HG02610 (cell line): ENCODE results near the gene RFNG.
A peak's percentile ranks its signal among the peaks of the same experiment; 100 is the strongest.

Source experiments
- ATAC-seq: cut with Tn5 transposase; IDR thresholded peaks from one replicate; pipeline ENCODE4 v1.9.1; 2021; ENCODE audit warnings: mild to moderate bottlenecking, moderate library complexity; ENCODE audit not compliant: unreplicated experiment

RFNG gene, protein sequence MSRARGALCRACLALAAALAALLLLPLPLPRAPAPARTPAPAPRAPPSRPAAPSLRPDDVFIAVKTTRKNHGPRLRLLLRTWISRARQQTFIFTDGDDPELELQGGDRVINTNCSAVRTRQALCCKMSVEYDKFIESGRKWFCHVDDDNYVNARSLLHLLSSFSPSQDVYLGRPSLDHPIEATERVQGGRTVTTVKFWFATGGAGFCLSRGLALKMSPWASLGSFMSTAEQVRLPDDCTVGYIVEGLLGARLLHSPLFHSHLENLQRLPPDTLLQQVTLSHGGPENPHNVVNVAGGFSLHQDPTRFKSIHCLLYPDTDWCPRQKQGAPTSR

DNA sequence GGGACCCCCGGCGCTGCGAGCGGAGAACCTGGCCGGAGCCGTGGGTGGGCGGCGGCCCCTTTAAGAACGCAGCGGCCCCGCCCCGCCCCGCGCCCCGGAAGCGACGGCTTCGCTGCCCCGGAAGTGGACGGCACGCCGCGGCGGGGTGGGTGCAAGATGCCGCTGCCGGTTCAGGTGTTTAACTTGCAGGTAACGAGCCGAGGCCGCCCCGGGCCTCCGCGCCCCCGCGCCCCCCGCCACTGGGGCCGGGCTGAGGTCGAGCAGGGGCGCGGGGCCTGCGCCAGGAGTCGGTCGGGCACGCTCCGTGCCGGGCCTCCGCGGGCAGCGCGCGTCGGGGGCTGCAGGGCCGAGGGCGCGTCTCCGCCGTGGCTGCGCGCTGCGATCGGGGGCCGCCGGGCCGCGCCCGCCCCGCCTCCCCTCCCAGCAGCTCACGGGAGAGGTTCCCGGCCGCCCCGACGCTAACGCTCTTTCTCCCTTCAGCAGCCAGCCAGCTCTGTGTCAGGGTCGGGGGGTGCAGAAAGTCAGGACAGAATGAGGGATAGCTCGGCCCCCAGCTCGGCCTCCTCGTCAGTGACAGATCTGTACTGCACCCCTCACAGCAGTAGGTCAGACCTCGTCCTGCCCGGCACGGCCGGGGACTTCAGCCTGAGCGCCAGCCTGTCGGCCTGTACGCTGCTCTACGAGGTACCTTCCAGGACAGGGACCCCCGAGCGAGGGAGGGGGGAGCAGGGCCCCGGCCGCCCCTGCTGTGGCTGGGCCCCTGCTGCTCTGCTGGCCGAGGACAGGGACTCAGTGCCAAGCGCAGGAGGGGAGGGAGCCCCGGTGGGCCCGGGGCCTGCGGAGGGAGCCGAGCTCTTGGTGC, at the start of gene RFNG, which contains the start of gene GPS1:
RFNG (minus strand) TSS at position 36 of the 862 bp plus-strand sequence. CDS start 45 bp downstream, outside the sequence.
GPS1 (plus strand) TSS at position 123 of the 862 bp plus-strand sequence; CDS start at position 157, 34 bp downstream.
- ATAC-seq: peak; percentile 47

DNA sequence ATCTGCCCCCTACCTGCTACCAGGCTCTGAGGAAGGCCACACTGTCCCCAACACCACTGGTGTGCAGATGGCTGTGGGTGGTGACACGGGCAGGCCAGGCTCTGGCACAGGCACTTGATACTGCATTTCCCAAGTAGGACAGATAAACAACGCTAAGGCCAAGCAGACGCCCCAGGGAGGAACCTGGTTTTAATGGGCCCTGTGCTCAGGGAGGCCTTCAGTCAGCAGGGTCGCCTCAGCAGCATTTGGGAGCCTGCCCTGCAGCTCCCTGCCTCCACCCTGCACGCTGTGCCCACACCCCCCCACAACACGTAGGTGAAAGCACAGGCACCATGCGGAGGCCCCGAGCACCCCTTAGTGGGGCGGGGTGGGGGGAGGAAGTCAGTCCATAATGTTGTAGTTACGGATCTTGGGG, 49.7 kb upstream of the RFNG start:
- ATAC-seq: no peak

DNA sequence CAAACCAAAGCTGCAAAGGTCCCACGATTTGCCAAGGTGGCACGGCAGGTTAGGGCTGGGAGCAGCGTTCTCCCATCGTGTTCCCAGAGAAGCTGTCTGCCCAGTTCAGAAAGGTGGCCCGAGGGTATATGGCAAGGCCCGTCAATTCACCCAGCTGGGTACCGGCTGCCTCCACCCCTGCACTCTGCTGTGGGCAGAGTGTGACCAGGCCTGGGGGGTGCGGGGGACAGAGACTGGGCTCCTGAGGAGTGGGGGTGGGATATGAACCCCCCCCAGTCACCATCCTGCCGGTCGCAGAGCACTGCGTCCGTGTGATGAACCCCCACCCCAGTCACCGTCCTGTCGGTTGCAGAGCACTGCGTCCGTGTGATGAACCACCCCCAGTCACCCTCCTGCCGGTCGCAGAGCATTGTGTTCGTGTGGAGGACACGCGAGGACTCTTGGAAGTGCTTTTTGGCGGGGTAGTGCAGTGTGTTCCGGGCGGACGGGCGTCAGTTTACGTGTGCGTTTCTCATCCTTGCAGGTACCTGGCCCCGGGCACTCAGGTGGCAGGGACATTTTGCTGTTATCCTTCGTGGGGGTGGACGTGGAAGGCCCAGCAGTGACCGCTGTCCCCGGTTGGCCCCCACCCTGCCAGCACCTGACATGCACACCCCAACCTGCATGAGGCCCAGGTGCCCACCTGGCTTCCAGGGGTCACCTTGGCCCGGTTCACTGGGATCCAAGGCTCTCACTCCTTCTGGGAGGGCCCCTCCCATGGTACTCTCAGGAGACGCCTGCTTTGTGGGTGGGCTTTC, 49.1 kb upstream of the RFNG start:
- no peak for ATAC-seq

DNA sequence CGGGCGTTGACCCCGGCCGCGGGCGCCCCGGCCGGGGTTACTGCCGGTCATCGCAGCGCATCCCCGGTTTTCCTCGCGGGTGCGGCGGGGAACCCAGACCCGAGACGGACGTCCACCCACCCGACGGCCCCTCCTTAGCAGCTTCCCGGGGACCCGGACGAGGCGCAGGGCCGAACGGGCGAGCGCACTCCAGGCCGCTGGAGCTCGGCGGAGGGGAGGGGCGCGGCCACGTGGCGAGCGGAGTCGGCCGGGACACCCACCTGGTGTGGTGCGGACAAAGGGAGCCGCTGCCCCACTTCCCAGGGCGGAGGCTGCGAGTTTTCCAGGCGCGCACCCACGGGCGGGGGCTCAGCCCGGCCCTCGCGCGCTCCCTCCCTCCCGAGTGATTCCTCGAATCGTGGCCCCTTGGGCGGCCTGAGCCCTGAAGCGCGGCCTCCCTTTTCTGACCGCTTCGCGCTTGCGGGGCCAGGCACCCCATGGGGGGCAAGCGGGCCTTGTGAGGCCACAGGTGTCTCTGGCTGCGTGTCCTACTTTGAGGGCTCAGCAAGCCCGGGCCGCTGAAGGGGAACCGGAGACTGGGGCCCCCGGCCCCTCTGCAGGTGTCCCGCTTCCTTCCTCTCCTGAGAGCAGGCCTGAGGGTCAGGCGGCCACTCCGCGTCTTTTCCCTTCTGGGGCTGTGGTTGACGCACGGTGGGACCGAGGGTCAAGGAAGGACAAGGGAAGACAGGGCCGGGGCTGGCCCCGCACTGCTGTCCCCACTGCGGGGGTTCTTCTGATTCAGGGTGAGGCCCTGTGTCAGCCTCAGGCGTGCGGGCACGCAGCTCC, 47.5 kb upstream of the RFNG start:
- ATAC-seq: peak; percentile 13

DNA sequence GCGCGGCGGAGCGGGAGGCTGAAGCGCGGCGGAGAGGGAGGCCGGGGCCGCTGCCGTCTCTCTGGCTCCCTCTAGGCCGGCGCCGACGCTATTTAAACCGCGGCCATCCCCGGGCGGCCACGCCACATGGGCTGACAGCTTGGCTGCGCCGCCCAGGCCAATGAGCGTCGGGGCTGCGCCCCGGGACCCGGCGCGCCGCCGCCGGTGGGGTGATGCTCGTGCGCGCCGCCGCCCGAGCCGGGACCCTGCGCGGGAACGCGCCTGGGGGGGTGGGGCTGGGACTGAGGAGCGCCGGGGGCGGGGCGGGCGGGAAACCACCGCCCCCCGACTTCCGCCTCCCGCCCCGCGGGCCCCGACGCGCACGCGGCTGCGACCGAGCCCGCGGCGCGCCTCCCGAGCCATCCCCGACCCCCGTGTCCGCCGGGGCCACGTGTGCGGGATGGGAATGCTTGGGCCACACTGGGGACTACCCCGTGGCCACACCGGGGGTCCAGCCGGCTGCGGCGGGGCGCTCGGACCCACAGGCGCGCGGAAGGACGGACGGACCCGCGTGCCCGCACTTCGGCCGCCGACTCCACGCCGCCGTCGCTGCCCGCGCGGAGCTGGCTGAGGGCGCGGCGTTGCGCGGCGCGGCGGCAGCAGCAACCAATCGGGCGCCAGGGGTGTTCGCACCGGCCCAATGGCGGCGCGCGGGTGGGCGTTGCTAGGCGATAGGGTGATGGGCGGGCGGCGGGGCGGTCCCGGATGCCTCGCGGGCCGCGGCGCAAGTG, 46.7 kb upstream of the RFNG start, which contains the start of gene FASN:
FASN (minus strand) TSS at position 68 of the 770 bp plus-strand sequence. CDS start 1,791 bp downstream, outside the sequence.
- ATAC-seq: peak; percentile 69

DNA sequence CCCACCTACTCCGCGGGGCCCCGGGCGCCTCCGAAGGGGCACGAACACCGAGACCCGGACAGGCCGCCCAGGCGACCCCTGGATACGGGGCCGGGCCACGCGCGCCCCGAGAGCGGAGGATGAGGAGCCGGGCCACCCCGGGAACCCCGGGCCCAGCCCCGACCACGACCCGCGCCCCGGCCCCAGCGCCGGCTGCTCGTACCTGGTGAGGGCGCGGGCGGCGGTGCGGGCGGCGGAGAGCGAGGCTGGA, 46.2 kb upstream of the RFNG start:
- no peak for ATAC-seq

DNA sequence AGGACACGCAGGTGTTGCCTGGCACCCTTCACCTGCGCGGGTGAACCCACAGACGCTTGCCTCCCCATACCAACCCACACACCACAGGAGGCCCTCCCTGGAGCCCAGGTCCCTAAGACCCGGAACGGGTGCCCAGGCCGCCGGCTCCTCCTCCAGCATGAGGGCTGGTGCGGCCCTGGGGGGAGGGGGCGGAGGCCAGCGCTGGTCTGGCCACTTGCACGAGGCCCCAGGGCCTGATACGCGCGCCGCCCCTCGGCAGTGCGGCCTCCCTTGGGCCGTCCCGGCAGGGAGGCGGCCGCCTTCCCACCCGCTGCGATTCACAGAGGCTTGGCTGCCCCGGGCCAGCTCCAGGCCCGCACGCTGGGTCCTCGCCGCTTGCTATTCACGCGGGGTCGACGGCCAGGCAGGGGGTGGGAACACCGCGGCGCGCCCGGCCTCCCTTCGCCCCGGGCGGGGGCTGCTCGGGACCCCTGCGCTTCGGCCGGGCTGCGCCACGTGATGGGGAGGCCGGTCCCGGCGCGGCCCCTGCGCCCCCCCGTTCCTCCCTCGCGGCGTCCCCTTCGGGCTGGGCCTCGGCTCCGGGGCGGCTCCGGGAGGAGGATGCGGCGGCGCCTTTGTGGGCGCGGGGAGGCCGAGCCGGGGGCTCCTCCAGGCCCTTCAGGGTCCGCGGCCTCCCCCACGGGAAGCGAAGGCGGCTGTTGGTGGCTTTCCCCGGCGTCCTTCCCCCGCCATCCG, 45.7 kb upstream of the RFNG start:
- no peak for ATAC-seq

DNA sequence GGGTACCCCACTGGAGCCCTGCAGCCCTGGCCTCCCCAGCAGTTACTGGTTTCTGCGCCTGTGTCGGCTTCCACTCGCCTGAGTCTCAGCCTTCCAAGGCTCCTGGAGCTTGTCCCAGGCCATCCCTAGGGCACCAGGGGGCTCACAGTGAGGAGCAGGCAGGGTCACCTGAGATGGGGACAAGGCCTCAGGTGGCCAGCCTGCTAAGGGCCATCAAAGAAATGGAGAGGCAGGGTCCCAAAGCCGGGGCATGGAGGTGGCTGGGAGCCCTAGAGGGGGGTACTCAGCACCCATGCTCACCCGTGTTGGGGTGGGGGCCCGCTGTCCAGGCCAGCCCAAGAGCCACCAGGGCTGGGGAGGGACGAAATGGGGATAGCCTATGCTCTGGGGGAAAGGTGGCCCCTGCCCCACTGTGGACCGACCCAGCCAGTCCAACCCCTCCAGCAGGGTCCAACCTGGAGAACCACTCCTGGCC, 45.1 kb upstream of the RFNG start:
- ATAC-seq: no peak

DNA sequence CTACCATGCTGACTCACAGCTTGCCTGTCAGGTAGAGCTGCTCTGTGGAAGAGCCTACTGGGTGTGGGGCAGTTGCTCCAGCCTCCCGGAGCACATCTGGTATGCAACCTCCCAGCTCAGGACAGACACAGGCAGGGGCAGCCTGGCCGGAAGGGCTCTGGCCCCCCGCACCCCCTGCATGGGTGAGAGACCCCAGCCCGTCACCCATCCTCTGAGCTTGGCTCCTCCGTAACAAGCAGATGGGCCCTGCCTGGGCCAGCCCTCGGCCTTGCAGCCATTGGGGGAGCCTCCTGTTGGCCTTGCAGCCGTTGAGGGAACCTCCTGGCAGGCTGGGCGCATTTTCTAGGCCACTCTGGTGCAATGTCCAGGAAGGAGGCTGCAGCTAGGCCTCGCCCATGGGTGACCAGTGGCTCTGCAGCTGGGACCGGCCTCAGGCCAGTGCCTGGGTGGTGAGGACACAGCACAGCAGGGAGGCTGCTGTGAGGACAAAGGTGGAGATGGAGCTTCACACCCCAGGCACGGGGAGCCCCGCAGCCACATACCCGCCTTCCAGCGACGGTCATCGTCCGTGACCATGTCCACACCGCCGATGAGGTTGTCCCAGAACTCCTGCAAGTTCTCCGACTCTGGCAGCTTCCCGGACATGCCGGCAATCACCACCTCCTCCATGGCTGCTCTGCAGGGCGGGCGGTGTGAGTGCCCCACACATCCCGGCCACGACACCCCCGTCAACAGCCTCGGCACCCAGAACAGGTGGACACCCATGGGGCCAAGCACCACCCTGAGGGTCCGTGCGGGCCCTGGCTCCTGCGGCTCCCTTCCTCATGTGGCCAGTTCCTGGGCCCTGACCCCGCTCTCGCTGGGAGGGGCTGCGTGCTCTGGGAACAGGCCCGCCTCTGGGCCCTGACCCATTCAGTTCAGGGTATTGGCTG, 44.4 kb upstream of the RFNG start:
- ATAC-seq: no peak

DNA sequence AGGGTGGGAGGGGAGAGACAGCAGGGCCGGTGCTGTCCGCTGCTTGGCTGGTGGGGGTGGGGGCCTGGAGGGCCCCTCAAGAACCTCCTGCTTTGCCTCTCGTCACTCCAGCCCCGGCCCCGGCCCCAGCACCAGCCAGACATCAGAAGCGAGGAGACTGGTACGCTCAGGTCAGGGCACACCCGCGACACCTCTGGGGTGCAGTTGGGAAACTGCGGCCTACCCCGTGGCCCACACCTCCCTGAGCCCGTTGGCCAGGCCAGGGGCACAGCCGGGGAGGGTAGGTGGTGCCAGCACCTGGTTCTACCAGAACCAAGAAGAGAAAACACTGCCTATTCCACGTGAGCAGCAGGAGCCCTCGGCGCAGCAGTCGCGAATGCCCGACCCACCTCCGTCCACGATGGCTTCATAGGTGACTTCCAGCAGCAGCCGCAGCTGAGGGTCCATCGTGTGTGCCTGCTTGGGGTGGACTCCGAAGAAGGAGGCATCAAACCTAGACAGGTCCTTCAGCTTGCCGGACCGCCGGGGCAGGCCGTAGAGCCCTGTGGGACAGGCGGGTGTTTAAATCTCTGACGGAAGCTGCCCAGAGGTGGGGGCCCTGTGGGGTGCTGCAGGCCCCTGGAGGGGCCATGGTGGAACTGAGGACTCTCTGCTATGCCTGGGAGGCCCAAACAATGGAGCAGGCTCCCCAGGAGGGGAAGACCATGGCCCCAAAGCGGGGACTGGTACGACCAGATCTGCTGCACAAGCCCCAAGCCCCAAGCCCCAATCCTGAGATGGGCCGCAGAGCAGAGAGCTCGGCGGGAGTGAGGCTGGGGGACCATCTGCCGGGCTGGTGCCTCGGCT, 43.5 kb upstream of the RFNG start:
- no peak for ATAC-seq

DNA sequence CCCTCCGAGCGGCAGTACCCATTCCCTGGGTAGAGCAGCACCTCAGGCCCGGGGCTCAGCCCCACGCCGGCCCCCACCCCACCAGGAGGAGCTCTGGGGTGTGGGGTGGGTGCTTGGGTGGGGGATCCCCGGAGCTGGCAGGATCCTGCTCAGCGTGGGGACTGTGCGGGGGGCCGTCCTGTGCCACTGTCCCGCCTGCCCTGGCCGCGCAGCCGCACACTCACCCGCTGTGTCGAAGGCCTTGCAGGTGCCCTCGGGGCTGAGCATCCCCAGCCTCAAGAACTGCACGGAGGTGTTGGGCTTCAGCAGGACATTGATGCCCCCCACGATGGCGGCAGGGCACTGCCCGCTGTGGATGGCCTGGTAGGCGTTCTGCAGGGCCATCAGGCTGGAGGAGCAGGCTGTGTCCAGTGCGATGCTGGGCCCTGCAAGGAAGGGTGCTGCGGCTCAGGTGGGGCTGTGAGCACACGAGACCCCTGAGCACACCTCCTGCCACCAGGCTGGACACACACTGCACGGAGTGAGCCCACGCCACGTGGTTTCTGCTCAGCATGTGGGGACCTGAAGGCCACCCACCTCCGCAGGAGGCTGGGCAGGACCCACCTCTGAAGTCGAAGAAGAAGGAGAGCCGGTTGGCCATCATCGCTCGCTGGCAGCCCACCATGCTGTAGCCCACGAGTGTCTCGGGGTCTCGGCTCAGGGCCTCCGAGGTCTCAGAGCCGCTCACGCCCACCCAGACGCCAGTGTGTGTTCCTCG, 41.6 kb upstream of the RFNG start:
- no peak for ATAC-seq

DNA sequence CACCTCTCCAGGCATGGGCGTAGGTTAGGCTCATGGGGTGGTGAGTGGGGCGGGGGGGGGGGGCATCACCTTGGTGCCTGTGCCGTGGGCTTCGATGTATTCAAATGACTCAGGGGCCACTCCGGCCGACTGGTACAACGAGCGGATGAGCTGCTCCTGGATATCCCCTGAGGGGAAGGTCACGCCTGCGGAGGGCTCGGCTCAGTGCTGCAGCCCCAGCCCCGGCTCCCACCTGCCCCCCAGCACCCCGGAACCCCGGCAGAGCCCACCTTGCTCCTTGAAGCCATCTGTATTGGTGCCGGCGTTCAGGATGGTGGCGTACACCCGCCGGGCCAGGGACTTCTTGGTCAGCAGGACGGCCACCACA, 41.0 kb upstream of the RFNG start:
- no peak for ATAC-seq

DNA sequence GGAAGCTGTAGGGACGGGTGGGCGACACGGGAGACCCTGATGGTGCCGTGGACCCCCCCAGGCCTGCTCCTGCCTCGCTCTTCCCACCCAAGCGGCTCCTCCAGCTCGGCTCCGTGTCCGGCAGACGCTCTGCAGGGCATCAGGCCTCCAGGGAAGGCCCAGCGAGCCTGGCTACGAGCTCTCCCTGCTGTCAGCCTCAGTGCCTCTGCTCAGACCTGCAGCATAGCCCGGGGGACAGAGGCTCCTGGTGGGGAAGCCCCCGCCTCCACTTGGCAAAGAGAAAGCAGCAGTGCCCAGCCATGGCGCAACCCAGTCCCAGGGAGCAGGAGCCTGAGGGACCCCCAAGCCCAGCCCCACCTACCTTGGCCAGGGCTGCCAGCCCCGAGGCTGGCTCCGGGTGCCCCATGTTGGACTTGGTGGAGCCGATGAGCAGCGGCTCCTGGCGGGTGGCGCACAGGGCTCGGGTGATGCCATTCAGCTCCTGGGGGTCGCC, 40.5 kb upstream of the RFNG start:
- ATAC-seq: no peak

DNA sequence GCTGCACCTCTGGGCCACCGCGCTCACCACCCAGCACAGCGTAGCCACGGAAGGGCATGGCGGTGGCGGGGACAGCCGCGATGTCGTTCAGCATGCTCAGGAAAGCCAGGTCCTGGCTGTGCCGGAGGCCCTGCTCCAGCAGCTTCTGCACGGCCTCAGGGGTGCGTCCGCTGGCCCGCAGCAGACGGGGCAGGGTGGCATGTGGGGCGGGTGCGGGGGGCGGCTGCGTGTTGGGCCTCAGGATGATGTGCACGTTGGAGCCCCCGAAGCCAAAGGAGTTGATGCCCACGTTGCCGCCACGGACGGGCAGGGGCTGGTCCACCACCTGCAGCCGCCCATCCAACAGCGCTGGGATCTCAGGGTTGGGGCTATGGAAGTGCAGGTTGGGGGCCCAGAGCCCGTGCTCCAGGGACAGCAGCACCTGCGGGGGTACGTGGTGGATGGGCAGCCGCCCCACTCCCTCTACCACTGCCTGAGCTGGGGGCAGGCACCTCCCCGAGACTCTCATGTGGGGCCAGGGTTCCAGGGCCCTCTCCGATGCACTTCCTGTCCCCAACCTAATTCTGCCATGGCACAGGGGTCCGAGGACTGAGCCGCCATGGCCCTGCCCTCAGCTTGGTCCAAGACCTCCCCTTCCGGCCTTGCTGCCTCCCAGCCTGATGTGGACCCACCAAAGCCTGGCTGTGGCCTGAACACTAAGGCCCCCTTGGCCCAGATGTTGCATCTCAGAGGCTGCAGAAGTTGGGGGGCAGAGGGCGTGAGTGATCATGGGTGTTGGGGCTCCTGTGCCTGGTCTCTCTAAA, 39.9 kb upstream of the RFNG start:
- ATAC-seq: no peak

DNA sequence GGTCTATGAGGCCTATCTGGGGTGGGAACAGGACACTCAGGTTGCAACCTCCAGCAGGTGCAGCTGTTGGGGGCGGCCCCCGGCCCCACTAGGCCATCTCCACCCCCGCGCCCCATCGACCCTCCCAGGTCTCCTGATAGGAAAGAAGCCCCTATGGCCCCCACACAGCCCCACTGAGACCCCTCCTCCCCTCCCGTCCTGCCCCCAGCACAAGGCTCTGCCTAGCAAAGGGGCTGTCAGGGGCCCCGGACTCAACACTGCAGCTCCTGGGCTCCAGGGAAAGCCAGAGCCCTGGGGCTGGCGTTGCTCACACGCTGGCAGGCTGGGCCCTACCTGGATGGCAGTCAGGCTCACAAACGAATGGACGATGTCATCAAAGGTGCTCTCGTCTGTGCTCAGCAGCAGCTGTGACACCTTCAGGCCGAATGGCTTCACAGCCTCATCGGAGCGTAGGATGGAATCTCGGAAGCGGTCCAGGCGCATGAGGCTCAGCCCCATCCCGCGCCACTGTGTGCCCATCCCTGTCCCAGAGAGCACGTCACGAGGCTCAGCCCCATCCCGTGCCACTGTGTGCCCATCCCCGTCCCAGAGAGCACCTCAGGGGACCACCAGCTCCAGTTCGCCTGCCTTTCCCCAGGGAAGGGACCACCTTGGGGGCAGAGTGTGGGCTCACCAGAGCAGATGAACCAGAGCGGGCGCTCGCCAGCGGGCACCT, 39.1 kb upstream of the RFNG start:
- ATAC-seq: no peak
